ENCODE results near the gene UAP1.

The UAP1 gene

GRCh38 chr1:162561616-162562469 is at the start of gene UAP1:
Gene UAP1, plus strand, starts transcription at chr1:162561722. Its CDS starts 4,347 bp downstream, at chr1:162566069.
- DNase-seq: no peak

- DNase-seq: no peak
Observed at GRCh38 chr1:162527314-162527713, 34.2 kb upstream of the UAP1 start.

GRCh38 chr1:162530307-162530987 is 31.1 kb upstream of the UAP1 start:
- no peak for DNase-seq

- DNase-seq: no peak
Observed at GRCh38 chr1:162530988-162531319, 30.6 kb upstream of the UAP1 start.

GRCh38 chr1:162535501-162535900 is 26.0 kb upstream of the UAP1 start:
- no peak for DNase-seq

- DNase-seq: no peak
Observed at GRCh38 chr1:162536511-162536910, 25.0 kb upstream of the UAP1 start.

- DNase-seq: no peak
Observed at GRCh38 chr1:162537216-162537615, 24.3 kb upstream of the UAP1 start.

GRCh38 chr1:162538815-162539431 is 22.6 kb upstream of the UAP1 start:
- DNase-seq: no peak

GRCh38 chr1:162541619-162542141 is 19.8 kb upstream of the UAP1 start:
- DNase-seq: no peak

GRCh38 chr1:162543228-162543627 is 18.3 kb upstream of the UAP1 start:
- DNase-seq: no peak

- DNase-seq: no peak
Observed at GRCh38 chr1:162548170-162548569, 13.4 kb upstream of the UAP1 start.

- DNase-seq: no peak
Observed at GRCh38 chr1:162549001-162549400, 12.5 kb upstream of the UAP1 start.

GRCh38 chr1:162550925-162551324 is 10.6 kb upstream of the UAP1 start:
- no peak for DNase-seq

- DNase-seq: no peak
Observed at GRCh38 chr1:162551969-162552683, 9.4 kb upstream of the UAP1 start.

GRCh38 chr1:162552684-162553252 is 8.8 kb upstream of the UAP1 start:
- no peak for DNase-seq

GRCh38 chr1:162554258-162554657 is 7.3 kb upstream of the UAP1 start:
- no peak for DNase-seq

- no peak for DNase-seq
Observed at GRCh38 chr1:162557536-162557935, 4.0 kb upstream of the UAP1 start.

- peak; percentile 63 for DNase-seq
Observed at GRCh38 chr1:162560303-162561036, 1.1 kb upstream of the UAP1 start.

- DNase-seq: peak; percentile 94
Observed at GRCh38 chr1:162561037-162561615, 396 bp upstream of the UAP1 start.

GRCh38 chr1:162562470-162562828 is 927 bp downstream of the UAP1 start:
- DNase-seq: no peak

- DNase-seq: no peak
Observed at GRCh38 chr1:162564762-162565218, 3.3 kb downstream of the UAP1 start.

- DNase-seq: no peak
Observed at GRCh38 chr1:162565460-162565859, 3.9 kb downstream of the UAP1 start.
